ENCODE data around the gene DCTN4.
"Not testable (repeated sequence)": the region's sequence is repeated elsewhere in the genome, so short reads cannot be mapped to it uniquely, and the experiment has no call there.

Gene DCTN4

DNA sequence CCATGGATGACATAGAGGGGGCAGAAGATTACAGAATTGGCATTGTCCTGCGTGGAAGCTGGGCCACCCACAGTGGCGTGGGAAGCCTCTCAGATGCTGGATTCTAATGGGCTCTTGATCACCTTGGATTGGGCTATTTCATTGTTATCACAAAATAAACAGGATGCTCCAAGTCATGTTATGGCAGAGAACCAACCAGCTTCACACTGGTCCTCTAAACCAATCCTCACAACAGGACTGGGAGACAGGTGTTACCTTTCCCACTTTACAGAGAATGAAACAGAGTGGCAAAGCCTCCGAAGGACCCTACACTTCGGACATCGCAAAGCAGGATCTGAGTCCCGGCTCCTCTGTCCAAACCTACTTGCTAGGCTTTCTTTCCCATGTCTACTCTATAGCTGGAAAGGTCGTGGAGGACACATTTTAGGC is 19.3 kb upstream of the DCTN4 start:
- DNase-seq, result no peak

DNA sequence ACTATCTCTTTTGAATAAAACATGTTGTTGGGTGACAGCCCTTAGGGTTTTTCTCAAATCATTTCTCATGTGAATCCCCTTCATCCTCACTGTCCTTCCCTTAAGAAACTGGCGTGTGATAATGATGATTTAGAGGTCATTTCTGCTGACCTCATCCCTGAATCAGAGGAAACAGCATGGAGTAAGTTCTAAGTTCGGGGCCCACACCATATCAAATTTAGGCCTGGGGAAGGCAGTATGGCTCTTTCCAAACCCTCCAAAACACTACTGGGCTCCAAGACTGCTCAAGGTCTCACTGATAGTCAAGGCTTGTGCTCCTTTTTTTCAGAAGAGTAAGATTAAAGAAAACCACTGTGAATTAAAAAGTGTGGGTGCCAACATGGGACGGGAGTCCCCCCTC is 18.9 kb upstream of the DCTN4 start:
- DNase-seq, result no peak

DNA sequence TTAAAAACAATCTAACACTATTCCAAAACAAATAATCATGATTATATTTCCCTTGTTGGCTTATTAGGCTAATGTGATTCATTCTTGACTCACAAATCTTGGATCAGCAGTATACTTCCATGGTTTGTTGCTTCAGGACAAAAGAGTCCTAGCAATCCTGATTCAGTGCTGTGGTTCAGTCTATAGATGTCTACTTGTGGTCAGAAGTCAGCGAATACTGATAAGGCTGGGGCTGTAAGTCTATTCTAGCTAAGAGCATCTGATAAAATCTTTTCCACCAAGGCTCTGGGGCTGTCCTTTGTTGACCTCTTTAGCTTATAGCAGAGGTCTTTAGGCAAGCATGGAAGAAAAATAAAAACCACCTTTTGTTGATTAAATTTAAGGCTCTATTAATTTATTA is 15.3 kb upstream of the DCTN4 start:
- DNase-seq, result no peak

DNA sequence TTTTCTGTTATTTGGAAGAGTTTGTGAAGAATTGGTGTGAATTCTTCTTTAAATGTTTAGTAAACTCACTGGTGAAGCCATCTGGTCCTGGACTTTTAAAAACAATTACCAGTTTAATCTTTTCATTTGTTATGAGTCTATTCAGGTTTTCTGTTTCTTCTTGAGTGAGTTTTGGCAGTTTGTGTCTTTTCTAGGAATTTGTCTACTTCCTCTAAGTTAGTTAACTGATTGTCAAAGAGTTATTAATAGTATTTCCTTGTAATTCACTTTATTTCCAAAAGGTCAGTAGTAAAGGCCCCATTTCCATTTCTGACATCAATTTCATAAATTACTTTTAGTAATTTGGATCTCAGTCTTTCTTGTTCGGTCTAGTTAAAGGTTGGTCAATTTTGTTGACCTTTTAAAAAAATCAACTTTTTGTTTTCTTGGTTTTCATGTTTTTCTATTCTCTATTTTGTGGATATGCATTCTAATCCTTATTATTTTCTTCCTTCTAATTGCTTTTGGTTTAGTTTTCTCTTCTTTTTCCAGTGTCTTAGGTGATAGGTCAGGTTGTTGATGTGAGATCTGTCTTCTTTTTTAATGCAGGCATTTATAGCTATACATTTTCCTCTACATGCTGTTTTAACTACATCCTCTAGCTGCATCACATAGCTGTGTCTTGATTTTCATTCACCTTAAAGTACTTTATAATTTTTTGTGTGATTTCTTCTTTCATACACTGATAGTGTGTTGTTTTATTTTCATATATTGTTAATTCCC is 12.4 kb upstream of the DCTN4 start:
- no peak for DNase-seq

- no peak for DNase-seq
These were observed 7.4 kb upstream of the DCTN4 start for GRCh38 chr5:150766251-150766650.

DNA sequence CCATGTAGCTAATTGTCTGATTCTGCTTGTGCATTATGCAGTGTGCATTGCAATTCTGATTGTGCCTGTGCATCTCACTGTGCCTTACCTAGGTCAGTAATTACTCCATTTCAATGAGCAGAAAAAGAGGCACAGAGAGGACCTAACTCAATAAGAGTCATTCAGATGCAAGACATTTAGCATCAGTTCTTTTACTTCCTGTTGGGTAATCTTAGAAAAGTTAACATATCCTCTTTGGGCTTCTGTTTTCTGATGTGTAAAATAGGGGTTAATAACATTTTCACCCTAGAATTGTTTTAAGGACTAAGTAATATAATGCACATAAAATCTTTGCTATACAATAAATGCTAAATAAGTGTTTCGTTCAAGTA is 7.0 kb upstream of the DCTN4 start:
- no peak for DNase-seq

- no peak for DNase-seq
These were observed 6.4 kb upstream of the DCTN4 start for GRCh38 chr5:150765011-150765798.

- DNase-seq, result no peak
These were observed 5.7 kb upstream of the DCTN4 start for GRCh38 chr5:150764530-150764929.

DNA sequence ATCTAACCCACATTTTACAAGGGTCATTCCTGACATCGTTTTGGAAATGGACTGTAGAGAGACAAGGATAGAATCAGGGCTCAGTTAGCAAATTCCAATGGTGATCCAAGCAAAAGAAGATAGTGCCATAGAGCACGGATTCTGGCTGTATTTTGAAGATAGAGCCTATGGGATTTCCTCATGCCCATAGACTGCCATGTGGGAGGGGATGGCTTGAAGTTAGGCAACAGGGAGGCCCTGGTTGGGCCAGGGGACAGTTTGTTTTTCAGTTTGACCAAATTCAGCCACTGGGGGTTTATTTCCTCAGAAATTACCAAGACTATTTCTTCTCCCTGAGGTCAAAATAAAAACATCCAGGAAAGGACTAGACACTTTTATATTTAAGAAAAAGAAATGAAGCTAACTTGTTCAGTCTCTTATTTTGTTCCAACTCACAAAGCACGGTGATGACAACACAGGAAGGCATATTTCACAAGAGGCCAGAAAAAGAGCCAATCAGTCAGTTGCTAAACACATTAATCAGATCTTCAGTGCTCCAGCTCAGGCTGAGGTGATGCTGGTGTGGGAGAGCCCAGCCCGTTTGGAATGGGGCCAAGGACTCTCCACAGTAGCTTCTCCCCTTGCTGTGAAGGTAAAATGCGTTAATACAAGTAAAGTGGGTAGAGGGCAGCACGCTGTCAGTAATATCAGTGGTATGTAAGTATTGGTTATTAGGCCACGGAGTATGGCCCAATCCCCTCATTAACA is 4.4 kb upstream of the DCTN4 start:
- DNase-seq, result peak; percentile 20

DNA sequence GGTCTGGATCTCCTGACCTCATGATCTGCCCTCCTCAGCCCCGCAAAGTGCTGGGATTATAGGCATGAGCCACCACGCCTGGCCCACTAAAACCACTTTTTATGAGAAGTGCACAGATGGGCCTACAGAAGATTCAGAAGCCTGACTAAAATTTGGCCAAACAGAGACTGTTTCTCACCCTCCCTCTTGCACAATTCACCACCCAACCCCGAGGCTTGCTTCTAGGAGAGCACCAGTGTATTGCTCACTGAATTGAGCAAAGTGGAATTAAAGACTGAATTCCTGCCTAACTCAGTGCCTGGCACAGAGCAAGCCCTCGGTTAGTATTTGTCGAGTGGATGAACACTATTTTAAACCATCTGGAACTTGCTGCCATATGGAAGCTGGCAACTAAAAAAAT is 3.4 kb upstream of the DCTN4 start:
- no peak for DNase-seq

DNA sequence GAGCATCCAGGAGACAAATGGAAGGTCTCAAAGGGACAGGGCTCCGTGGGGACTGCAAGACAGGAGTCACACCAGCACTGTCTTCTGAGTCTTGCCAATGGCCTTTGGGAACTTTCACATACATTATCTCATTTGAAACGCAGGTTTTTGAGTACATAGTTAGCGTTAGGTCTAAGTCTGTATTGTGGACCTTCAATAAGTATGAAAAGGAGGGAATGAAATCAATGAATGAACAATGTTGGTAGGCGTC is 442 bp upstream of the DCTN4 start:
- DNase-seq, result no peak

DNA sequence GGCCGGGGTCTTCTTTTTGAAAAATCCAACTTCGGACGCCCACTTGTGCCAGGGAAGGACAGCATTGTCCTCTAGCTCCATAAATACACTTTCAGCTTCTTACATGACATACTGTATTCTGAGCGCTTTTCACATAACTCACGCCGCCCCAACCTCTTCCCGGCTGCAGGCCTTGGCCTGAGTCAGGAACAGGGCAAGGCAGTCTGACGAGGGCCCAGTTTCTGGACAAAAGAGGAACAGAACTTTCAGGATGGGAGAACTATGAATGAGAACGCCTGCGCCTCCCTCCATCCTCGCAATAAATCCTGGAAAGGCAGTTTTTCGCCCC is 650 bp downstream of the DCTN4 start:
- no peak for DNase-seq

GRCh38 chr5:150757087-150757649 is 1.6 kb downstream of the DCTN4 start:
- DNase-seq, result no peak

- DNase-seq, result no peak
These were observed 5.0 kb downstream of the DCTN4 start for GRCh38 chr5:150753863-150754262.

DNA sequence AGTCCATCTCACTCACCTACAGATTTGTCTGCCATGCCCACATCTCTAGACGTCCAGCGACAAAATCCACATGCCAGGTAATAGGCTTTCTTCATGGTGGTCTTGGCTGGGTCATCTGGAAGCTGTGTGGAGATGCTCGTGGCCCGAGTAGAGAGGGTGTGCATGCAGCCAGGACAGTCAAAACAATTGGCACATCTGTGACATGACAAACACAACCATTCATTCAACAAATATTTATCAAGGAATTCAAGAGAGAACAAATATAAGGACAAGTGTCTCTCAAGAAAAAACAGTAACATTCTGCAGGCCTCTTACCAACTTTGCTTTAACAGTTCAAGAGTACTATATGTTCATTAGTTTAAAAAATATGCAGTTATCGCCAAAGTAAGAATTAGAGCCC is 5.4 kb downstream of the DCTN4 start:
- no peak for DNase-seq

DNA sequence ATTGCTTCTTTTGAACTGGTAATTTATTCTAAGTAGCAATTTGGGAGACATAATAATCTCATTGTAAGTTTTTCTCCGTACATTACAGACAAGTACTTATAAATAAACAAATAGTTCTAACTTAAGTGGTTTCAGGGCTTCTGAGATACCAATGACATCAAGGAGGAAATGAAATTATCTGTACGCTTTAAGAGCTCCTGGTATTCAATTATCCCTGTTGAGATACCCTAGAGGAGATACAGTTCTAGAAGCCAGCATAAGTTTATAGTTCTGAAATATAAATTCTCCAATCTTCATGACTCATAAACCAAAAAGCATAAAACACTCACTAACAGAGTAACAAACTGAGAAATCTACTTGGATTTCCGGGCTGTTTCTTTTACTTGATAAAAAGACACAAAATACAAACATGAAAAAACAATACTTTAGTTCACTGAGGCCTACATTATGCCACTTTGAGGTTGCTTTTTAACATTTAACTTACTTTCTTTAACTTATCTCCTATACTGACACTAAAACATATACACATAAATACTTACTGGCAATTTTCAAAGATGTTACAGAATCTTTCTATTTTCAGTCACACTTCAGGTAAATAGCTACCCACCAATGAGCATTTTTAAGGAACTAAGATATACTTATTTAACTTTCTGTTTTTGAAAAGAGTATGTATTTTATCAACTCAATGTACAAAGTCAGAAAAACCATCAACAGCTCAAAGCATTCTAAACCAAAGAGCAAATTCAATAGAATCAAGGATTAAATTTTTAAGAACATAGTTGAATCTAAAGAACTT is 7.5 kb downstream of the DCTN4 start:
- DNase-seq, result no peak

- no peak for DNase-seq
These were observed 8.3 kb downstream of the DCTN4 start for GRCh38 chr5:150750469-150750868.

DNA sequence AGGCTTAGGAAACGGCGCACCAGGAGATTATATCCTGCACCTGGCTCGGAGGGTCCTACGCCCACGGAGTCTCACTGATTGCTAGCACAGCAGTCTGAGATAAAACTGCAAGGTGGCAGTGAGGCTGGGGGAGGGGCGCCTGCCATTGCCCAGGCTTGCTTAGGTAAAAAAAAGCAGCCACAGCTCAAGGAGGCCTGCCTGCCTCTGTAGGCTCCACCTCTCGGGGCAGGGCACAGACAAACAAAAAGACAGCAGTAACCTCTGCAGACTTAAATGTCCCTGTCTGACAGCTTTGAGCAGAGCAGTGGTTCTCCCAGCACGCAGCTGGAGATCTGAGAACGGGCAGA is 15.7 kb downstream of the DCTN4 start:
- not testable (repeated sequence) for DNase-seq

GRCh38 chr5:150742455-150743141 is 16.2 kb downstream of the DCTN4 start:
- DNase-seq, result not testable (repeated sequence)

DNA sequence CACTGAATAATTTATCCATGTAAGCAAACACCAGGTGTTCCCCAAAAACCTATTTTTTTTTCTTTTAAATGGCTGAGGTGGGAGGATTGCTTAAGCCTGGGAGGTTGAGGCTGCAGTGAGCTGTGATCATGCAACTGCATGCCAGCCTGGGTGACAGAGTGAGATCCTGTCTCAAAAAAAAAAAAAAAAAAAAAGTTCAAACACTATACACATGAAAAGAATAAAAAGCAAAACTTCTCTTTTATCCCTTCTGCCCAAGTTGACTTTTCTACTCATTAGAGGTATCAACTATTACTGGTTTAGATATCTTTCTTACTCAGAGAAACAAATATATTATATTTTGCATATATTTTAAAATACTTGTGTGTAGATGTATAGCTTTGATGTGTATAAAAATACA is 17.8 kb downstream of the DCTN4 start:
- no peak for DNase-seq

DNA sequence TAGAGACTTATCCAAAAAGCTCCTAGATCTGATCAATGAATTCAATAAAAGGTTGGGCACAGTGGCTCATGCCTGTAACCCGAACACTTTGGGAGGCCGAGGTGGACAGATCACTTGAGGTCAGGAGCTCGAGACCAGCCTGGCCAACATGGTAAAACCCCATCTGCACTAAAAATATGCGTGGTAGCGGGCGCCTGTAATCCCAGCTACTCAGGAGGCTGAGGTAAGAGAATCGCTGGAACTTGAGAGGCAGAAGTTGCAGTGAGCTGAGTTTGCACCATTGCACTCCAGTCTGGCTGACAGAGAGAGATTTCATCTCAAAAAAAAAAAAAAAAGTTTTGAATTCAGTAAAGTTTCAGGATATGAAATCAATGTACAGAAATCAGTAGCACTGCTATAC is 20.0 kb downstream of the DCTN4 start:
- no peak for DNase-seq

DNA sequence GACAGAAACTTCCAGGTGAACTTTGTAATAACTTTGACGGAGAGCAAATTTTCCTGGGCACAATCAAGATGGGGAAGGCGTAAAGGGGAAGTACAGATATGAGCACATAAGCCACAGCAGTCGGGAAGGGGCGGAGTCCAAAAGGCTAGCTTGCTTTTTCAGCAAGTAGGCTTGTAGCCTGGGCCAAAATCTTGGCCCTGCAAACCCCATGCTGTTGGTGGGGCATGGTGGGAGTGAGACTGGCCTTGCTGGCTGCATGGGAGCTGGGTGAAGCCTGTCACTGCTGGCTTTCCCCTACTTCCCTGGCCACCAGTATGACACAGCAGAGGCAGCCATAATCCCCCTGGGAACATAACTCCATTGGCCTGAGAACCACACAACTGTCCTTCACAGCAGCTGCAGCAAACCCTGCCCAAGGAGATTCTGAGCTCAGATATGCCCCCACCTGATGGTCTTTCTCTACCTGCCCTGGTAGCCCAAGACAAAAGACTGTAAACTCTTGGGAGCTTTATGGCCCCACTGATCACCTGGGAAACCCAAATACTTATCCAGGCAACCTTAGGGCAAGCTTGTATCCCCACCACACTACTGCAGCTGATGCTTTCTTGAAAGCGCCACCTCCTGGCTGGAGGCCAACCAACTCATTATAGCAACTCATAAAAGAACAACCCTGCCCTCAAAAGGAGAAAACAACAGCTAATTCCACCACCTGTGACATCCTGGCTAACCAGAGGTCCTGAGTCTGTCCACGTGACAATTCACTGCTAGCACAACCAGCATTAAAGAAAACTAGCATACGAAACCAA is 24.0 kb downstream of the DCTN4 start:
- no peak for DNase-seq

Data from NCI-H1105 (cell line).